ENCODE results near the gene CHRNA5.
"Not testable (repeated sequence)": the region's sequence is repeated elsewhere in the genome, so short reads cannot be mapped to it uniquely, and the experiment has no call there.

- TF ChIP-seq, protein P1, sequence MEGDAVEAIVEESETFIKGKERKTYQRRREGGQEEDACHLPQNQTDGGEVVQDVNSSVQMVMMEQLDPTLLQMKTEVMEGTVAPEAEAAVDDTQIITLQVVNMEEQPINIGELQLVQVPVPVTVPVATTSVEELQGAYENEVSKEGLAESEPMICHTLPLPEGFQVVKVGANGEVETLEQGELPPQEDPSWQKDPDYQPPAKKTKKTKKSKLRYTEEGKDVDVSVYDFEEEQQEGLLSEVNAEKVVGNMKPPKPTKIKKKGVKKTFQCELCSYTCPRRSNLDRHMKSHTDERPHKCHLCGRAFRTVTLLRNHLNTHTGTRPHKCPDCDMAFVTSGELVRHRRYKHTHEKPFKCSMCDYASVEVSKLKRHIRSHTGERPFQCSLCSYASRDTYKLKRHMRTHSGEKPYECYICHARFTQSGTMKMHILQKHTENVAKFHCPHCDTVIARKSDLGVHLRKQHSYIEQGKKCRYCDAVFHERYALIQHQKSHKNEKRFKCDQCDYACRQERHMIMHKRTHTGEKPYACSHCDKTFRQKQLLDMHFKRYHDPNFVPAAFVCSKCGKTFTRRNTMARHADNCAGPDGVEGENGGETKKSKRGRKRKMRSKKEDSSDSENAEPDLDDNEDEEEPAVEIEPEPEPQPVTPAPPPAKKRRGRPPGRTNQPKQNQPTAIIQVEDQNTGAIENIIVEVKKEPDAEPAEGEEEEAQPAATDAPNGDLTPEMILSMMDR (conservative IDR thresholded peaks at IDR 0.05): not testable (repeated sequence)
- not testable (repeated sequence) for TF ChIP-seq ZFX (IDR thresholded peaks at IDR 0.05)
These were observed 45.3 kb upstream of the CHRNA5 start for GRCh38 chr15:78520035-78520434.
